SU-DHL-6 (cell line): Measurements from ENCODE around the gene TMED3.

Experiments used
- H2AFZ ChIP-seq: fragments of 200-600 bp; sonication (generic); 2 replicates; pipeline ENCODE4 v1.6.1; 2014; ENCODE audit warnings: low read depth, mild to moderate bottlenecking, moderate library complexity, mixed read lengths, antibody characterized with exemption, low read length; ENCODE audit not compliant: severe bottlenecking
- H3F3A ChIP-seq: fragments of 200-600 bp; shearing (Covaris generic); 2 replicates; pipeline ENCODE4 v1.6.0; 2016; ENCODE audit warnings: antibody characterized with exemption, mild to moderate bottlenecking; ENCODE audit not compliant: insufficient read depth
- H3K27ac ChIP-seq: fragments of 200-600 bp; sonication (generic); 2 replicates; pipeline ENCODE4 v1.5.1; 2016; ENCODE audit warnings: low read depth, mild to moderate bottlenecking, low read length, moderate library complexity, mixed read lengths
- H3K27me3 ChIP-seq: fragments of 200-600 bp; sonication (generic), shearing (Covaris generic); 2 replicates; pipeline ENCODE4 v1.6.0; 2014; ENCODE audit warnings: mild to moderate bottlenecking, low read length
- H3K36me3 ChIP-seq: fragments of 200-600 bp; sonication (generic); 2 replicates; pipeline ENCODE4 v1.6.1; 2014; ENCODE audit warnings: mild to moderate bottlenecking, low read length, mixed read lengths
- H3K4me2 ChIP-seq: fragments of 300-600, 200-600 bp; shearing (Covaris generic), sonication (generic); 2 replicates; pipeline ENCODE4 v1.6.0; 2014; ENCODE audit warnings: low read length, low read depth, mild to moderate bottlenecking; ENCODE audit not compliant: poor library complexity, severe bottlenecking
- H3K4me3 ChIP-seq: fragments of 200-600 bp; sonication (generic); 2 replicates; pipeline ENCODE4 v1.5.1; 2014; ENCODE audit warnings: antibody characterized with exemption, low read length, mild to moderate bottlenecking, mixed read lengths; ENCODE audit not compliant: insufficient read depth, poor library complexity, severe bottlenecking
- H3K79me2 ChIP-seq: fragments of 200-600 bp; sonication (generic); 2 replicates; pipeline ENCODE4 v1.6.1; 2014; ENCODE audit warnings: mild to moderate bottlenecking, low read length, moderate library complexity; ENCODE audit not compliant: insufficient read depth
- H3K9ac ChIP-seq: fragments of 200-600 bp; sonication (generic); 2 replicates; pipeline ENCODE4 v1.7.0; 2014; ENCODE audit warnings: mild to moderate bottlenecking, low read length
- H3K9me2 ChIP-seq: fragments of 200-600 bp; sonication (generic); replicated peaks from 2 replicates; pipeline ENCODE4 v1.6.1; 2014; ENCODE audit warnings: low read length; ENCODE audit not compliant: insufficient read depth
- H3K9me3 ChIP-seq: fragments of 200-600 bp; sonication (generic); 2 replicates; pipeline ENCODE4 v1.6.1; 2014; ENCODE audit warnings: low read length, mixed read lengths; ENCODE audit not compliant: insufficient read depth
- H4K20me1 ChIP-seq: fragments of 200-600 bp; sonication (generic); 2 replicates; pipeline ENCODE4 v1.6.1; 2014; ENCODE audit warnings: low read depth, mild to moderate bottlenecking, antibody characterized with exemption, low read length, moderate library complexity, mixed read lengths
- CTCF ChIP-seq: fragments of 200-600 bp; sonication (generic); IDR thresholded peaks from one replicate; pipeline ENCODE4 v1.5.1; 2017; ENCODE audit warnings: antibody characterized with exemption, mild to moderate bottlenecking, low read length, moderate library complexity; ENCODE audit not compliant: insufficient read depth, poor library complexity, severe bottlenecking
- EZH2phosphoT487 ChIP-seq: fragments of 200-600 bp; sonication (generic), shearing (Covaris generic); conservative IDR thresholded peaks from 2 replicates; pipeline ENCODE4 v1.6.1; 2018; ENCODE audit warnings: mild to moderate bottlenecking, antibody characterized with exemption, low read length, moderate library complexity, mixed read lengths

TMED3 gene

GRCh38 chr15:79357566-79357965 is 46.7 kb downstream of the TMED3 start:
- Histone ChIP-seq H4K20me1 (no peaks in the 10 kb centered on the region), H3K27me3 (no peaks in the 10 kb centered on the region), H3K9me3 (no peaks in the 10 kb centered on the region), H3K9me2 (no peaks in the 10 kb centered on the region), H3K9ac (no peak overlapping the region), H3K4me3 (no peak overlapping the region), H3K36me3 (no peaks in the 10 kb centered on the region), H3K4me2 (no peak overlapping the region), H3K27ac (no peak overlapping the region), H3F3A (no peaks in the 10 kb centered on the region), H2AFZ (no peak overlapping the region), H3K79me2 (no peaks in the 10 kb centered on the region)
- no peak for TF ChIP-seq CTCF
- no peak for TF ChIP-seq EZH2phosphoT487

GRCh38 chr15:79358069-79358468 is 47.2 kb downstream of the TMED3 start:
- TF ChIP-seq EZH2phosphoT487 (no peak), CTCF (no peak)
- H2AFZ ChIP-seq, result no peak overlapping the region
- no peak overlapping the region for H3K9ac ChIP-seq
- no peaks in the 10 kb centered on the region for H4K20me1 ChIP-seq
- H3K27me3 ChIP-seq, result no peaks in the 10 kb centered on the region
- no peak overlapping the region for H3K27ac ChIP-seq
- no peaks in the 10 kb centered on the region for H3K9me3 ChIP-seq
- no peaks in the 10 kb centered on the region for H3K9me2 ChIP-seq
- no peaks in the 10 kb centered on the region for H3F3A ChIP-seq
- no peak overlapping the region for H3K4me2 ChIP-seq
- no peaks in the 10 kb centered on the region for H3K36me3 ChIP-seq
- H3K79me2 ChIP-seq, result no peaks in the 10 kb centered on the region
- H3K4me3 ChIP-seq, result no peak overlapping the region

GRCh38 chr15:79364571-79365240 is 53.8 kb downstream of the TMED3 start:
- Histone ChIP-seq H3K36me3 (no peaks in the 10 kb centered on the region), H2AFZ (no peak overlapping the region), H3K9me2 (no peaks in the 10 kb centered on the region), H3K4me2 (no peak overlapping the region), H3K79me2 (no peaks in the 10 kb centered on the region), H3K4me3 (no peak overlapping the region), H3F3A (no peaks in the 10 kb centered on the region), H3K27me3 (no peaks in the 10 kb centered on the region), H3K27ac (no peak overlapping the region), H3K9ac (no peak overlapping the region), H3K9me3 (no peaks in the 10 kb centered on the region), H4K20me1 (no peaks in the 10 kb centered on the region)
- no peak for TF ChIP-seq EZH2phosphoT487
- TF ChIP-seq CTCF, result no peak
